KMS-11 (cell line): ENCODE data around the gene COMMD9.

Experiments used
- H2AFZ ChIP-seq: fragments of 200-600 bp; sonication (generic); 2 replicates; pipeline ENCODE4 v1.6.1; 2016; ENCODE audit warnings: antibody characterized with exemption, mixed run types, low read depth
- H3K27ac ChIP-seq: fragments of 200-600 bp; sonication (generic); 2 replicates; pipeline ENCODE4 v1.6.1; 2016; ENCODE audit warnings: mild to moderate bottlenecking, mixed run types
- H3K27me3 ChIP-seq: fragments of 200-600 bp; sonication (generic); 2 replicates; pipeline ENCODE4 v1.6.1; 2017; ENCODE audit warnings: mild to moderate bottlenecking, low read depth, mixed run types, moderate library complexity; ENCODE audit not compliant: insufficient read depth
- H3K36me3 ChIP-seq: fragments of 200-600 bp; sonication (generic); 2 replicates; pipeline ENCODE4 v1.6.1; 2017; ENCODE audit warnings: mild to moderate bottlenecking, mixed run types; ENCODE audit not compliant: insufficient read depth
- H3K4me1 ChIP-seq: fragments of 200-600 bp; sonication (generic); 2 replicates; pipeline ENCODE4 v1.6.1; 2016; ENCODE audit warnings: mild to moderate bottlenecking, low read depth, mixed run types; ENCODE audit not compliant: poor library complexity, severe bottlenecking
- H3K4me2 ChIP-seq: fragments of 200-600 bp; sonication (generic); 2 replicates; pipeline ENCODE4 v1.7.0; 2016; ENCODE audit warnings: mild to moderate bottlenecking, mixed run types
- H3K4me3 ChIP-seq: fragments of 200-600 bp; sonication (generic); IDR thresholded peaks from 2 replicates; pipeline ENCODE4 v1.6.1; 2017; ENCODE audit warnings: low read depth, low read length, mixed read lengths; ENCODE audit not compliant: insufficient read depth
- H3K79me2 ChIP-seq: fragments of 200-600 bp; sonication (generic); 2 replicates; pipeline ENCODE4 v1.6.1; 2016; ENCODE audit warnings: low read depth, mixed run types; ENCODE audit not compliant: insufficient read depth
- H3K9ac ChIP-seq: fragments of 200-600 bp; sonication (generic); 2 replicates; pipeline ENCODE4 v1.6.1; 2016; ENCODE audit warnings: mild to moderate bottlenecking, mixed run types
- H4K20me1 ChIP-seq: fragments of 200-600 bp; sonication (generic); 2 replicates; pipeline ENCODE4 v1.6.1; 2016; ENCODE audit warnings: mild to moderate bottlenecking, mixed run types; ENCODE audit not compliant: insufficient read depth
- CTCF ChIP-seq: fragments of 200-600 bp; sonication (generic); conservative IDR thresholded peaks from 2 replicates; pipeline ENCODE4 v1.6.1; 2017; ENCODE audit warnings: low read depth, mild to moderate bottlenecking, antibody characterized with exemption, low read length, moderate library complexity, mixed read lengths

The COMMD9 gene

GRCh38 chr11:36228689-36229088 is 60.5 kb downstream of the COMMD9 start:
- Histone ChIP-seq H3K4me3 (no peak overlapping the region), H4K20me1 (no peaks in the 10 kb centered on the region), H3K79me2 (no peaks in the 10 kb centered on the region), H2AFZ (no peak overlapping the region), H3K4me2 (no peak overlapping the region), H3K36me3 (no peaks in the 10 kb centered on the region), H3K4me1 (no peaks in the 10 kb centered on the region), H3K9ac (no peak overlapping the region), H3K27me3 (no peaks in the 10 kb centered on the region), H3K27ac (no peak overlapping the region)
- TF ChIP-seq CTCF = no peak

GRCh38 chr11:36227044-36227443 is 62.2 kb downstream of the COMMD9 start:
- no peak overlapping the region for H3K4me3 ChIP-seq
- no peak for TF ChIP-seq CTCF
- H4K20me1 ChIP-seq = no peaks in the 10 kb centered on the region
- no peaks in the 10 kb centered on the region for H3K79me2 ChIP-seq
- no peak overlapping the region for H3K27ac ChIP-seq
- no peak overlapping the region for H3K4me2 ChIP-seq
- H3K9ac ChIP-seq = no peak overlapping the region
- H3K36me3 ChIP-seq = no peaks in the 10 kb centered on the region
- no peak overlapping the region for H2AFZ ChIP-seq
- H3K4me1 ChIP-seq = no peaks in the 10 kb centered on the region
- H3K27me3 ChIP-seq = no peaks in the 10 kb centered on the region

DNA sequence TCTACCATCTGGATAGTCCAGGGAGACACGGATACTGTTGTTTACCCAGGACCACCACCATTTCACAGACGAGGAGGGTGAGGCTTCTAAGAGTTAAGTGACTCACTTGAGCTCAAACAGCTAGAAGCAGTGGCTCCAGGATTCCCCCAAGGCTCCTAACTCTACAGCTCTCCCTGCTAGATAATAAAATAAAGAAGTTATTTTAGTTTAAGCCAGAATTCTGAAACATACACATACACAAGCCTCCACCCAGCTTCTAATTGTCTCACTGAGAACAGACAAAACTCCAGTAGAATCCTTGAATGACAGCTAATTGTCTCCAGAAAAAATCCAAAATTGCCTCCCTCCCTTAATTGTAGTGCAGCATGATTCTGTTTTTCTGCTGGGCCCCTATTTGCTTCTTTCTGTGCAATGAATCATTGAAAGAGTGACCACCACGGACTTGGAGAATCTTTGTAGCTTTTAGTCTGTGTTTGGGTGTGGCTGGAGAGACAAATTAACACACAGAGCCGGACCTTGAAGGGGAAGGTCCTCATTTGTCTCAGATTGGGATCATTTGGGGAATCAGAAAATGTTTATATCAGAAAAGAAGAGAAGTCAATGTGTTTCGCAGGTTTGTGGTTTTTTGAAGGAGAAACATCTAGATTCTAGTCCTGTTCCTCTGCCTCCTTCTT is 64.9 kb downstream of the COMMD9 start:
- Histone ChIP-seq H3K4me3 (no peak overlapping the region), H2AFZ (no peak overlapping the region), H3K36me3 (no peaks in the 10 kb centered on the region), H3K27me3 (no peaks in the 10 kb centered on the region), H3K4me1 (no peaks in the 10 kb centered on the region), H3K27ac (no peak overlapping the region), H3K79me2 (no peaks in the 10 kb centered on the region), H4K20me1 (no peaks in the 10 kb centered on the region), H3K9ac (no peak overlapping the region), H3K4me2 (no peak overlapping the region)
- TF ChIP-seq CTCF = no peak

GRCh38 chr11:36222831-36223635 is 66.2 kb downstream of the COMMD9 start:
- H3K4me1 ChIP-seq = no peaks in the 10 kb centered on the region

More at GRCh38 chr11:36222831-36223635, 66.2 kb downstream of the COMMD9 start:
- Histone ChIP-seq H3K9ac (no peak overlapping the region), H3K4me3 (no peak overlapping the region), H3K27ac (no peak overlapping the region), H3K4me2 (no peak overlapping the region), H3K79me2 (no peaks in the 10 kb centered on the region), H4K20me1 (no peaks in the 10 kb centered on the region), H2AFZ (no peak overlapping the region), H3K36me3 (no peaks in the 10 kb centered on the region), H3K27me3 (no peaks in the 10 kb centered on the region)
- no peak for TF ChIP-seq CTCF
